COLO829 (cell line): ENCODE results near the gene SFPQ.
"Not testable (repeated sequence)": the region's sequence is repeated elsewhere in the genome, so short reads cannot be mapped to it uniquely, and the experiment has no call there.

Experiments
- DNase-seq: peaks from one replicate; pipeline ENCODE4 v3.0.0; 2012; ENCODE audit warnings: low spot score

Gene SFPQ

GRCh38 chr1:35143737-35144508 is 49.0 kb downstream of the SFPQ start:
- no peak for DNase-seq

GRCh38 chr1:35142728-35143127 is 50.2 kb downstream of the SFPQ start:
- DNase-seq: not testable (repeated sequence)

- not testable (repeated sequence) for DNase-seq
These were observed 50.7 kb downstream of the SFPQ start for GRCh38 chr1:35142294-35142693.

GRCh38 chr1:35137590-35137989 is 55.4 kb downstream of the SFPQ start:
- not testable (repeated sequence) for DNase-seq

- DNase-seq: no peak
These were observed 56.2 kb downstream of the SFPQ start for GRCh38 chr1:35136780-35137179.
